ENCODE data around the gene GAS7. TPM values are rescaled to one million over a fixed set of nuclear protein-coding genes. Genes with fewer than 3 reads are reported as not detected.

Gene GAS7
- total RNA-seq, 4 donors from 2014 or later: 24.7 to 43.3 (median 38.4) TPM

DNA sequence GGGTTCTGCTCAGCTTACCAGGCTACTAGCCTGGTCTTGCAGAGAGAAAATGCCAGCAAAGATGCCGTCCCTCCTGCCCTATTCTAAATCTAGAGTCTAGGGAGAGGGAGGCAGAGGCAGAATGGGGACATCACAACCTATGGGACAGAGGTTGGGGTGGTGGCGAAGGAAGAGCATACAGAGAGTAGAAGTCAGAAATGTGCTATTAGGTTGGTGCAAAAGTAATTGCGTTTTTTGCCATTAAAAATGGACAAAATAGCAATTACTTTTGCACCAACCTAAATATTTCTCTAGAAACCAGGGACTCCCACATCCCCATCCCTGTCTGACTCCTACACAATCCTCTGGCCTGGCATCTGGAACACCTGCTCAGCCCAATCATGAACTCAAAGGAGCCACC is 127.7 kb downstream of the GAS7 start:
- TF ChIP-seq, protein P1, sequence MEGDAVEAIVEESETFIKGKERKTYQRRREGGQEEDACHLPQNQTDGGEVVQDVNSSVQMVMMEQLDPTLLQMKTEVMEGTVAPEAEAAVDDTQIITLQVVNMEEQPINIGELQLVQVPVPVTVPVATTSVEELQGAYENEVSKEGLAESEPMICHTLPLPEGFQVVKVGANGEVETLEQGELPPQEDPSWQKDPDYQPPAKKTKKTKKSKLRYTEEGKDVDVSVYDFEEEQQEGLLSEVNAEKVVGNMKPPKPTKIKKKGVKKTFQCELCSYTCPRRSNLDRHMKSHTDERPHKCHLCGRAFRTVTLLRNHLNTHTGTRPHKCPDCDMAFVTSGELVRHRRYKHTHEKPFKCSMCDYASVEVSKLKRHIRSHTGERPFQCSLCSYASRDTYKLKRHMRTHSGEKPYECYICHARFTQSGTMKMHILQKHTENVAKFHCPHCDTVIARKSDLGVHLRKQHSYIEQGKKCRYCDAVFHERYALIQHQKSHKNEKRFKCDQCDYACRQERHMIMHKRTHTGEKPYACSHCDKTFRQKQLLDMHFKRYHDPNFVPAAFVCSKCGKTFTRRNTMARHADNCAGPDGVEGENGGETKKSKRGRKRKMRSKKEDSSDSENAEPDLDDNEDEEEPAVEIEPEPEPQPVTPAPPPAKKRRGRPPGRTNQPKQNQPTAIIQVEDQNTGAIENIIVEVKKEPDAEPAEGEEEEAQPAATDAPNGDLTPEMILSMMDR (IDR thresholded peaks at IDR 0.05; ENCODE audit: low read depth): no peak

GRCh38 chr17:10069301-10069700 is 129.1 kb downstream of the GAS7 start:
- TF ChIP-seq, protein P1 (IDR thresholded peaks at IDR 0.05; ENCODE audit: low read depth): no peak

- TF ChIP-seq, protein P1 (IDR thresholded peaks at IDR 0.05; ENCODE audit: low read depth): no peak
Observed at GRCh38 chr17:10067446-10068143, 130.8 kb downstream of the GAS7 start.

DNA sequence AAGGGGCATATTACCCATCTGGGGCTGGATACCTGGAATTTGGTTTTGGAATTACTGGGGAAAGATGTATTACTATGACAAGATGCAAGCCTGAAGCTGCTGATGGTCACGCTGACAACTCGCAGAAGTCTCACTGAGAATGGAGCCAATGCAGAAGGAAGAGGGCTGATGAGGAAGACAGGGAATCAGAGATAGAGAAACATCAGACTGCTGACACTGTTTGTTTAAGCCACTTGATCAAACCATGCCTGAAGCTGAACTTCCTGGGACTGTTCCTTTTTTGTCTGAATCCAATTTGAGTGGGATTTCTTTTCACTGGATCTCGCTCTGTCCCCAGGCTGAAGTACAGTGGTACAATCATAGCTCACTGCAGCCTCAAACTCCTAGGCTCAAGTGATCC is 133.9 kb downstream of the GAS7 start:
- TF ChIP-seq, protein P1 (IDR thresholded peaks at IDR 0.05; ENCODE audit: low read depth): no peak

DNA sequence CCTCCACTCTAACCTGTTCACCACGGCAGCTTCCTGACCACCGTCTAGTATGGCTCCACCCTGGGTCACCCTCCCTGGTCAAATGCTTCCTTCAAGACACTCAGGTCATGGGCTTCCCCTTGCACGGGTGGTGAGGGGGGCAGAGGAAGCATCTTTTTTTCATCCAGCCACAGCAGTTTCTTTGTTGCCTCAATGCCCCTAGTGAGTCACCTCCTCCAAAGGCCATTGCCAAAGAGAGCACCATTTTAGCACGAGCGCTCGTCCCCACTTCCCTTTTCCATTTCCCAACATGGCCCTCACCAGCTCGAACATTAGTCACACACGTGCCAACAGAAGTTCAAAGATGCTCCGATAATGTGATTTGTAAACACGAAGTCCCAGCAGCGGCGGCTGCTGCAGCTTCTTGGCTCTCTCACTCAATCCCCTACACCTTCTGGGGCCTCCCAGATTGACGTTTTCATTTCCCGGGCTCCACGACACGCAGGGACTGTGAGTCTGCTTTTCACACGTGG is 134.6 kb downstream of the GAS7 start:
- TF ChIP-seq, protein P1 (IDR thresholded peaks at IDR 0.05; ENCODE audit: low read depth): no peak

DNA sequence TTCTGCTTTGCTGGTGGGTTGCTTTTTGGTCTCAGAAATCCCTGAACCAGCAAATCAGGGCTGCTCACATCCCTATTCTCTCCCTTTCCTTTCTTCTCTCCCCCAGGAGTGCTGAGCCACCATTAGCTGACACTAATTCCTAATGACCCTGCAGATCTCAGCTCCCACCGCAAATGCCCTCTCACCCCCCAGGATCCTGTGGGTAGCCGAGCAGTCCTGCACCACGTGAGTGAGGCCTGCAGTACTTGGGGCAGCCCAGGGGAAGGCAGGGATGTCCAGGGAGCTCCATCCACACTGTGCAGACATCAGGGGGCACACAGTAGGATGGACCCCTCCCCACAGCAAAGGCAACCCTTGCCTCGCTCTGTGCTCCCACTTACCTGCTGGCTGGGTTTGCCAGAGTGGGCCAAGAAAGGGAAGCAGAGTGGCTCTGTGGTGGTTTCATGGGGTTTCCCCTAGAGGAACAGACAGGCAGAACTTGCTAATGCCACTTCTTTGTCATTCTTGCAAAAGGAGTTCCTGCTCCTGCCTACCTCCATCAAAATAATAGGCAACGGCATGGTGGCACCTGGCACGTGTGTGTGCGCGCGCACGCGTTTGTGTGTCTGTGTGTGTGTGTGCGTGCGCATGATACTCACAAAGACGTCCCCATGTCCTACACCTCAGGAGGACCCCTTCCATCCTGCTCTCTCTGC is 135.6 kb downstream of the GAS7 start:
- TF ChIP-seq, protein P1 (IDR thresholded peaks at IDR 0.05; ENCODE audit: low read depth): no peak

GRCh38 chr17:10061111-10061845 is 137.1 kb downstream of the GAS7 start:
- TF ChIP-seq, protein P1 (IDR thresholded peaks at IDR 0.05; ENCODE audit: low read depth): no peak

Measured in subcutaneous adipose tissue (tissue), 4 donors.